ENCODE measurements around the gene SLCO4C1.

Gene SLCO4C1

GRCh38 chr5:102222772-102223171 lies 73.3 kb downstream of the SLCO4C1 start:
- H3K27me3 ChIP-seq (ENCODE audit: control insufficient read depth, insufficient read depth, low read length, poor library complexity, severe bottlenecking): no peaks in the 10 kb centered on the region
- H3K27ac ChIP-seq (ENCODE audit: insufficient read depth, low read depth, low read length, poor library complexity, severe bottlenecking): no peak overlapping the region
- no peak overlapping the region for H3K4me3 ChIP-seq (ENCODE audit: insufficient read depth, low read depth, low read length)
- no peaks in the 10 kb centered on the region for H3K36me3 ChIP-seq (ENCODE audit: control insufficient read depth, insufficient read depth, low read length)
- H3K4me1 ChIP-seq (ENCODE audit: control insufficient read depth, insufficient read depth, low read length): no peaks in the 10 kb centered on the region
- H3K9me3 ChIP-seq (ENCODE audit: control insufficient read depth, low read length): no peaks in the 10 kb centered on the region

- H3K27me3 ChIP-seq (ENCODE audit: control insufficient read depth, insufficient read depth, low read length, poor library complexity, severe bottlenecking): no peaks in the 10 kb centered on the region
- no peaks in the 10 kb centered on the region for H3K36me3 ChIP-seq (ENCODE audit: control insufficient read depth, insufficient read depth, low read length)
- H3K4me1 ChIP-seq (ENCODE audit: control insufficient read depth, insufficient read depth, low read length): no peaks in the 10 kb centered on the region
- H3K4me3 ChIP-seq (ENCODE audit: insufficient read depth, low read depth, low read length): no peak overlapping the region
- H3K27ac ChIP-seq (ENCODE audit: insufficient read depth, low read depth, low read length, poor library complexity, severe bottlenecking): no peak overlapping the region
- no peaks in the 10 kb centered on the region for H3K9me3 ChIP-seq (ENCODE audit: control insufficient read depth, low read length)
- 80 to 100% methylated on average over 1 of the region's 1 CpG for WGBS, 2 experiments
Observed at GRCh38 chr5:102221949-102222348, 74.1 kb downstream of the SLCO4C1 start.

GRCh38 chr5:102218159-102218558 lies 77.9 kb downstream of the SLCO4C1 start:
- WGBS, 2 experiments: 75 to 91% methylated on average over 1 of the region's 1 CpG
- Histone ChIP-seq H3K27ac (ENCODE audit: insufficient read depth, low read depth, low read length, poor library complexity, severe bottlenecking) (no peak overlapping the region), H3K36me3 (ENCODE audit: control insufficient read depth, insufficient read depth, low read length) (no peaks in the 10 kb centered on the region), H3K4me3 (ENCODE audit: insufficient read depth, low read depth, low read length) (no peak overlapping the region), H3K27me3 (ENCODE audit: control insufficient read depth, insufficient read depth, low read length, poor library complexity, severe bottlenecking) (no peaks in the 10 kb centered on the region), H3K9me3 (ENCODE audit: control insufficient read depth, low read length) (no peaks in the 10 kb centered on the region), H3K4me1 (ENCODE audit: control insufficient read depth, insufficient read depth, low read length) (no peaks in the 10 kb centered on the region)

GRCh38 chr5:102216678-102217077 lies 79.4 kb downstream of the SLCO4C1 start:
- Histone ChIP-seq H3K9me3 (ENCODE audit: control insufficient read depth, low read length) (no peaks in the 10 kb centered on the region), H3K27me3 (ENCODE audit: control insufficient read depth, insufficient read depth, low read length, poor library complexity, severe bottlenecking) (no peaks in the 10 kb centered on the region), H3K27ac (ENCODE audit: insufficient read depth, low read depth, low read length, poor library complexity, severe bottlenecking) (no peak overlapping the region), H3K36me3 (ENCODE audit: control insufficient read depth, insufficient read depth, low read length) (no peaks in the 10 kb centered on the region), H3K4me3 (ENCODE audit: insufficient read depth, low read depth, low read length) (no peak overlapping the region), H3K4me1 (ENCODE audit: control insufficient read depth, insufficient read depth, low read length) (no peaks in the 10 kb centered on the region)
- WGBS, 2 experiments: 18 to 25% methylated on average over 3 to 4 of the region's 4 CpGs

- Histone ChIP-seq H3K27me3 (ENCODE audit: control insufficient read depth, insufficient read depth, low read length, poor library complexity, severe bottlenecking) (no peaks in the 10 kb centered on the region), H3K9me3 (ENCODE audit: control insufficient read depth, low read length) (no peaks in the 10 kb centered on the region), H3K4me3 (ENCODE audit: insufficient read depth, low read depth, low read length) (no peak overlapping the region), H3K27ac (ENCODE audit: insufficient read depth, low read depth, low read length, poor library complexity, severe bottlenecking) (no peak overlapping the region), H3K36me3 (ENCODE audit: control insufficient read depth, insufficient read depth, low read length) (no peaks in the 10 kb centered on the region), H3K4me1 (ENCODE audit: control insufficient read depth, insufficient read depth, low read length) (no peaks in the 10 kb centered on the region)
- no CpG with 5 or more reads among the region's 1 CpG for WGBS, 2 experiments
Observed at GRCh38 chr5:102211165-102211564, 84.9 kb downstream of the SLCO4C1 start.

GRCh38 chr5:102200861-102201260 lies 95.2 kb downstream of the SLCO4C1 start:
- no peak overlapping the region for H3K4me3 ChIP-seq (ENCODE audit: insufficient read depth, low read depth, low read length)
- no peak overlapping the region for H3K27ac ChIP-seq (ENCODE audit: insufficient read depth, low read depth, low read length, poor library complexity, severe bottlenecking)
- no peaks in the 10 kb centered on the region for H3K4me1 ChIP-seq (ENCODE audit: control insufficient read depth, insufficient read depth, low read length)
- WGBS, 2 experiments: 85 to 92% methylated on average over 3 of the region's 3 CpGs
- no peaks in the 10 kb centered on the region for H3K36me3 ChIP-seq (ENCODE audit: control insufficient read depth, insufficient read depth, low read length)
- H3K27me3 ChIP-seq (ENCODE audit: control insufficient read depth, insufficient read depth, low read length, poor library complexity, severe bottlenecking): no peaks in the 10 kb centered on the region
- no peaks in the 10 kb centered on the region for H3K9me3 ChIP-seq (ENCODE audit: control insufficient read depth, low read length)

GRCh38 chr5:102196481-102196880 lies 99.6 kb downstream of the SLCO4C1 start:
- 89 to 92% methylated on average over 8 of the region's 8 CpGs for WGBS, 2 experiments
- Histone ChIP-seq H3K4me1 (ENCODE audit: control insufficient read depth, insufficient read depth, low read length) (no peaks in the 10 kb centered on the region), H3K27ac (ENCODE audit: insufficient read depth, low read depth, low read length, poor library complexity, severe bottlenecking) (no peak overlapping the region), H3K27me3 (ENCODE audit: control insufficient read depth, insufficient read depth, low read length, poor library complexity, severe bottlenecking) (no peaks in the 10 kb centered on the region), H3K9me3 (ENCODE audit: control insufficient read depth, low read length) (no peaks in the 10 kb centered on the region), H3K4me3 (ENCODE audit: insufficient read depth, low read depth, low read length) (no peak overlapping the region), H3K36me3 (ENCODE audit: control insufficient read depth, insufficient read depth, low read length) (no peaks in the 10 kb centered on the region)

Measured in ectodermal cell (in vitro differentiated cells).